ENCODE measurements around the gene C16orf74.

C16orf74 gene

GRCh38 chr16:85711982-85712587 lies 38.8 kb downstream of the C16orf74 start:
- Histone ChIP-seq H3K9me3 (peaks cover 0 to 8% (median 4%) of the 10 kb centered on the region in 3 donors), H3K4me1 (no peaks in the 10 kb centered on the region), H3K4me3 (no peak overlapping the region), H3K36me3 (no peaks in the 10 kb centered on the region), H3K27me3 (peaks cover 0 to 64% of the 10 kb centered on the region in 2 donors), H3K27ac (no peak overlapping the region)
- DNase-seq: no peak
- TF ChIP-seq, protein P1, sequence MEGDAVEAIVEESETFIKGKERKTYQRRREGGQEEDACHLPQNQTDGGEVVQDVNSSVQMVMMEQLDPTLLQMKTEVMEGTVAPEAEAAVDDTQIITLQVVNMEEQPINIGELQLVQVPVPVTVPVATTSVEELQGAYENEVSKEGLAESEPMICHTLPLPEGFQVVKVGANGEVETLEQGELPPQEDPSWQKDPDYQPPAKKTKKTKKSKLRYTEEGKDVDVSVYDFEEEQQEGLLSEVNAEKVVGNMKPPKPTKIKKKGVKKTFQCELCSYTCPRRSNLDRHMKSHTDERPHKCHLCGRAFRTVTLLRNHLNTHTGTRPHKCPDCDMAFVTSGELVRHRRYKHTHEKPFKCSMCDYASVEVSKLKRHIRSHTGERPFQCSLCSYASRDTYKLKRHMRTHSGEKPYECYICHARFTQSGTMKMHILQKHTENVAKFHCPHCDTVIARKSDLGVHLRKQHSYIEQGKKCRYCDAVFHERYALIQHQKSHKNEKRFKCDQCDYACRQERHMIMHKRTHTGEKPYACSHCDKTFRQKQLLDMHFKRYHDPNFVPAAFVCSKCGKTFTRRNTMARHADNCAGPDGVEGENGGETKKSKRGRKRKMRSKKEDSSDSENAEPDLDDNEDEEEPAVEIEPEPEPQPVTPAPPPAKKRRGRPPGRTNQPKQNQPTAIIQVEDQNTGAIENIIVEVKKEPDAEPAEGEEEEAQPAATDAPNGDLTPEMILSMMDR (IDR thresholded peaks at IDR 0.05): no peak
- intact Hi-C loops (cut with DNase I; ENCODE audit: low total_unique reads): no loop called here

- H3K4me3 ChIP-seq: no peak overlapping the region
- TF ChIP-seq, protein P1 (IDR thresholded peaks at IDR 0.05): no peak
- peaks cover 0 to 8% (median 4%) of the 10 kb centered on the region in 3 donors for H3K9me3 ChIP-seq
- H3K27ac ChIP-seq: no peak overlapping the region
- DNase-seq: no peak
- intact Hi-C loops (cut with DNase I; ENCODE audit: low total_unique reads): no loop called here
- no peaks in the 10 kb centered on the region for H3K4me1 ChIP-seq
- no peaks in the 10 kb centered on the region for H3K36me3 ChIP-seq
- H3K27me3 ChIP-seq: peaks cover 0 to 51% of the 10 kb centered on the region in 2 donors
Observed at GRCh38 chr16:85710732-85711131, 40.2 kb downstream of the C16orf74 start.

DNA sequence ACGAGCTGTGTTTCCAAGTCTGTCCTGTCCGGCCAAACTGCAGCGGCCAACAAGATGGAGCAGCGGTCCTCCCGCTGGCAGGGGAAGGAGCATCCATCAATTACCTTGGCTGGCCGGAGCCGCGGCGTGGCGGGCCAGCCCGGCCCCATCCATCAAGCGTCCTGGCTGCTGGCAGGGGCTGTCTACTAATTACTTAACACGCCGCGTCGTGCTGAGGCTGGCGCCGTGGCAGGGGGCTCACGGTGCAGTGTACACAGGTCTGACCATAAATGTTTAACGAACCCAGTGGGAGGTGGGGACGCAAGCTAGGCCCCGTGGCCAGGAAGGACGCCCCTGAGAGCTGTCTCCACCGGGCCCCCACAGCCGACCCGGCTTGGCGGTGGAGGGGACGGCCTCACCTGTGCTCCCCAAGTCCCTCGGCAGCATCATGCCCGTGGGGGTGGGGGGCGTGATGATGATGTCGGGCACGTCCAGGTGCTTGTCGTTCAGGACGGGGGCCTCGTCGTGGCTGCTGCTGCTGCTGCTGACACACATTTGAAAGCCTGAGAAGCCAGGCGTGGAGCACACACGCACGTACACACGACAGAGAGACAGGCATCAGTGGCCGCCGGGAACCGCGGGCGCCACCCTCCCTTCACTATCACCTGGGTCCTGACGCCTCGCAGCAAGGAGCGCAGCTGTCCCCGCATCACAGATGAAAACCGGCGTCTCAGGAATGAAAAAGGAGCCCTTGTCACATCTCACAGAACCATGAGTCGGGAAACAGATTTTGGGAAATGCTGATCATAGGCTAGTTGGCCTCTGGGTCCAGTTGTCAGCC lies 40.9 kb downstream of the C16orf74 start:
- no peaks in the 10 kb centered on the region for H3K4me1 ChIP-seq
- intact Hi-C loops (cut with DNase I; ENCODE audit: low total_unique reads): no loop called here
- TF ChIP-seq, protein P1 (IDR thresholded peaks at IDR 0.05): no peak
- peaks cover 0 to 8% (median 4%) of the 10 kb centered on the region in 3 donors for H3K9me3 ChIP-seq
- H3K4me3 ChIP-seq: no peak overlapping the region
- peaks cover 0 to 54% of the 10 kb centered on the region in 2 donors for H3K27me3 ChIP-seq
- DNase-seq: no peak
- no peak overlapping the region for H3K27ac ChIP-seq
- H3K36me3 ChIP-seq: no peaks in the 10 kb centered on the region

DNA sequence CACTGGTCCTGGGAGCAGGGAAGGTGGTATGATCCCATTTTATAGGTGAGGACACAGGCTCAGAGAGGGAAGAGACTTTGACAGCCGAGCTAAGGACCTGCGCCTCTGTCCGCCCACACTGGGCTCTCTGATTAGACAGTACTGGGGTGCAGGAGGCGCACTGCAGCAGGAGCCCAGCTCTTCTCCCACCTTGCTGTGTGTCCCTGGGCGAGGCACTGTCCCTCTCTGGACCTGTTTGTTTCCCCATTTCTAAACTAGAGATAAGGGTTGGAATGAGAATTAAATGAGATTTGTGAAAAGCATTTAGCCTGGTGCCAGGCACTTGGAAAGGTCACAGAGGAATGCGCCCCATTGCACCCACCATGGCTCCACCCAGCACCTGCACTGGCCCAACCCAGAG lies 42.6 kb downstream of the C16orf74 start:
- peaks cover 0 to 8% (median 4%) of the 10 kb centered on the region in 3 donors for H3K9me3 ChIP-seq
- peaks cover 0 to 46% of the 10 kb centered on the region in 2 donors for H3K27me3 ChIP-seq
- no peaks in the 10 kb centered on the region for H3K36me3 ChIP-seq
- no peaks in the 10 kb centered on the region for H3K4me1 ChIP-seq
- no peak overlapping the region for H3K4me3 ChIP-seq
- no peak overlapping the region for H3K27ac ChIP-seq
- DNase-seq: no peak
- intact Hi-C loops (cut with DNase I; ENCODE audit: low total_unique reads): no loop called here
- TF ChIP-seq, protein P1 (IDR thresholded peaks at IDR 0.05): no peak

GRCh38 chr16:85707528-85708095 lies 43.3 kb downstream of the C16orf74 start:
- H3K4me3 ChIP-seq: no peak overlapping the region
- H3K27me3 ChIP-seq: peaks cover 0 to 40% of the 10 kb centered on the region in 2 donors
- no peaks in the 10 kb centered on the region for H3K36me3 ChIP-seq
- intact Hi-C loops (cut with DNase I; ENCODE audit: low total_unique reads): no loop called here
- no peak for DNase-seq
- H3K4me1 ChIP-seq: no peaks in the 10 kb centered on the region
- peaks cover 0 to 8% (median 4%) of the 10 kb centered on the region in 3 donors for H3K9me3 ChIP-seq
- TF ChIP-seq, protein P1 (IDR thresholded peaks at IDR 0.05): no peak
- no peak overlapping the region for H3K27ac ChIP-seq

Data from tibial artery (tissue), 4 donors.